Stimulated activated CD8-positive, alpha-beta memory T cell treated with anti-CD3 and anti-CD28 coated beads, Interleukin-15, amount 100 ng/mL, for 1 hour (primary cell): ENCODE data around the gene FOXL3.
"Not testable (repeated sequence)": the region's sequence is repeated elsewhere in the genome, so short reads cannot be mapped to it uniquely, and the experiment has no call there.

Source experiments
- DNase-seq: peaks from one replicate; pipeline ENCODE4 v3.0.0-alpha.2; 2020; ENCODE audit warnings: low read depth

The FOXL3 gene

GRCh38 chr7:255038-255435 is 34.9 kb upstream of the FOXL3 start:
- DNase-seq = no peak

GRCh38 chr7:255721-256361 is 34.1 kb upstream of the FOXL3 start:
- DNase-seq = no peak

- no peak for DNase-seq
Measured at GRCh38 chr7:256461-256940, 33.5 kb upstream of the FOXL3 start.

DNA sequence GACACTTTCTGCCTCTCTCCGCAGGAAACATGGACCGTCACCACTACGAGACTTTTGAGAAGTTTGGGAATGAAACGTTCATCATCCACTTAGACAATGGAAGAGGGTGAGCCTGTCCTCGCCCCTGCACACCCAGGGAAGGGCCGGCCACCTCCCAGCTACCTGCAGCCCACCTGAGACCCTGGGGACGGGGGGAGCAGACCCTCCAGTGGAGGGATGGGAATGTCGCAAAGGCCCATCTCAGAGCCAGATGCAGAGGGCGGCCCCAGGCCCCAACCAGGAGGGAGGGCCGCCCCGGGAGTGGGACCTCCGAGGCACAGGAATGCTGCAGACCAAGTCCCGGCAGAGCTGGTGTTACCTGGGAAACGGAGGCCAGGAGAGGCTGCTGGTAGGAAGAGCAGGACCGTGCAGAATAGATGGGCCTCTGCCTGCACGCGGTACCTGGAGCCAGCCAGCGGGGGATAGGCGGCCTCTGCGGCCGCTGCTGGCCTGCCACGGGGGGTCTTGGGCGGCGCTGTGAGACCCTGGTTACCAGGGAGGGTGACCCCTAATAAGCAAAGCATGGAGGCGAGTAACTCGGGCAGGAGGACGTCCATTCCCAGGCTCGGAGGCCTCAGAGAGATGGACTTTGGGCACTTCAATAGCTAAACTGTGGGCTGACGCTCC is 32.9 kb upstream of the FOXL3 start:
- no peak for DNase-seq

GRCh38 chr7:257647-257992 is 32.4 kb upstream of the FOXL3 start:
- no peak for DNase-seq

DNA sequence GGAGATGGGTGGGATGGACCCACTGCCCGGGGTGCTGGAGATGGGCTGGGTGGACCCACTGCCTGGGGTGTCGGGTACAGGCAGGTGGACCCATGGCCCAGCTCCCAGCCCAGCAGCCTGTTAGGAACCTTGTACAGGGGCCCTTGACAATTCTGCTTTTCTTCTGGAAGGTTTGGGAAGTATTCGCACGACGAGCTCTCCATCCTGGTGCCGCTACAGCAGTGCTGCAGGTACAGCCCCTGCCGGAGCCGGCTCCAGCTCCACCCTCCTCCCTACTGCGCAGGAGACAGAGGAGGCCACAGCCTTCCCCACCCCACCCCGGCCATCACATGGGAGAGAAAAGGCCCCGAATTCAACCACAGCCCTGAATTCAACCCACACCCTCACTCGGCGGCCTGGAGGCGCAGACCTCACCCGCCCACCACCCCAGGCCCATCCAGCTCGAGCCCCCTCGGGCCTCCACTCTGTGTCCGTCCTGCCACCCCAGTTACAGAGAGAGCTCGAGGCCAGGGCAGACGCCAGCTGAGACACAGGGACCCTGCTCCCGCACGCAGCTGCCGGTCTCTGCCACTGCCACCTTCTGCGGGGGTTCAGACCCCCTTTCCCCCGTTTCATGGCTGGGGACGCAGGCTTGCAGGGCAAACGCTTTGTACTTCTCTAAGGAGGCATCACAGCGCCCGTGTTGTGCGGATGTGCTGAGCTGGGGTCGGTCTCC is 31.3 kb upstream of the FOXL3 start:
- DNase-seq = no peak

GRCh38 chr7:259191-259505 is 30.8 kb upstream of the FOXL3 start:
- DNase-seq = no peak

DNA sequence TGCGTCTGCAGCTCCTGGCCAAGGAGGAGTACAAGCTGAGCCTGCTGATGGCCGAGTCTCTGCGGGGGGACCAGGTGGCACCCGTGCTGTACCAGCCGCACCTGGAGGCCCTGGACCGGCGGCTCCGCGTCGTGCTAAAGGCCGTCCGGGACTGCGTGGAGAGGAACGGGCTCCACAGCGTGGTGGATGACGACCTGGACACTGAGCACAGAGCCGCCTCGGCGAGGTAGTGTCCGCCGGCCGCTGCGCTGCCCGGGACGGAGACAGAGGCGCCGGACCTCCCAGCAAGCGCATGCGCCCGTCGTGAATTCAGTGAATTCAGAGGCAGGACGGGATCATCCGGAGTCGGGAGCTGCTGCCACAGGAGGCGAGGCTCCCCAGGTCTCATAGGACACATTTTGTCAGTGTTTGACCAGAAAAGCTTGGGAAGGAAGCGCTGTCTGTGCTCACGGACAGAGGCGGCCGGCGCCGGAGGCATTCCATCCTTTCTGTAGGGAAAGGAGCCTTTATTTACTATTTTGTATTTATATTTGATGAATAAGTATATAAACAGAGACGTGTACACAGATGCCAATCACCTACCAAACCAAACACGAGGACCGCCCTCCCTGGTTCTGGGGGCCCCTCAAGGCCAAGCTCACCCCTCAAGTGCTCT is 30.1 kb upstream of the FOXL3 start:
- no peak for DNase-seq

GRCh38 chr7:260441-261281 is 29.3 kb upstream of the FOXL3 start:
- DNase-seq = no peak

DNA sequence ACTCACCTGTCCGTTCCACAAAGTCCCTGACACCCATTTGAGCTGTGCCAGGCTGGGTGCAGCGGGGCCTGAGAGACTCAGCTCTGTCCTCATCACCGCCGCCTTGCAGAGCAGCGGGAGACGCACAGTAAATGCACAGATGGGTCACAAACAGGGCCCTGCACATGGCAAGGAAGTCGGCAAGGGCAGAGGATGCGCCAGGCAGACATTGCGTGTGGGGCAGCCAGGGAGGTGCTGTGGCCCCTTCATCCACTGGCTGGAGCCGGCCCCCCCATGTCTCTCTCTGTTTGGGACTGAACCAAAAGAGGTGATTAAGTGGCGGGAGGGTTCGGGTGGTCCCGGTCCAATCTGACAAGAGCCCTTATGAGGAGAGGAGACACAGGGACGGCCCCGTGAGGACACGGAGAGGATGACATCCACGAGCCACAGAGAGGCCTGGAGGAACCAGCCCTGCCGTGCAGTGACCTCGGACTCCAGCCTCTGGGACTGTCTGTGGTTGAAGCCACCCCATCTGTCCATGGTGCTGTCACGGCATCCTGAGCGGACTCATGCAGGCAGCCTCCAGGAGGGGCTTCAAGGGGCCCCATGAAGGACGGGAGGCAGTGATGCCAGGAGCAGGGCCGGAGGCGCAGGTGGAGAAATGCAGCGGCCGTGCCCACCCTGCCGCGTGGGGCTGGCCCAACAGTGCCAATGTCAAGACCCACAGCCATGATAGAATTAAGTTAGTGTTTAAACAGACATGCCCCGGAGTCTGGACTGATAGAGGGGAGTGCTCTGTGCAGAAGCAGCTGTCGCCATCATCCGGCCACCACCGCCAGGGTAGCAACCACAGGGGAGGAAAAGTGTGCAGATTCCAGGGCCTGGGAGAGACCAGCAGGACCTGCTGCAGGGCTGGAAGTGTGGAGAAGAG is 28.4 kb upstream of the FOXL3 start:
- DNase-seq = no peak

- DNase-seq = no peak
Measured at GRCh38 chr7:262251-262572, 27.8 kb upstream of the FOXL3 start.

GRCh38 chr7:262631-263311 is 27.2 kb upstream of the FOXL3 start:
- not testable (repeated sequence) for DNase-seq

DNA sequence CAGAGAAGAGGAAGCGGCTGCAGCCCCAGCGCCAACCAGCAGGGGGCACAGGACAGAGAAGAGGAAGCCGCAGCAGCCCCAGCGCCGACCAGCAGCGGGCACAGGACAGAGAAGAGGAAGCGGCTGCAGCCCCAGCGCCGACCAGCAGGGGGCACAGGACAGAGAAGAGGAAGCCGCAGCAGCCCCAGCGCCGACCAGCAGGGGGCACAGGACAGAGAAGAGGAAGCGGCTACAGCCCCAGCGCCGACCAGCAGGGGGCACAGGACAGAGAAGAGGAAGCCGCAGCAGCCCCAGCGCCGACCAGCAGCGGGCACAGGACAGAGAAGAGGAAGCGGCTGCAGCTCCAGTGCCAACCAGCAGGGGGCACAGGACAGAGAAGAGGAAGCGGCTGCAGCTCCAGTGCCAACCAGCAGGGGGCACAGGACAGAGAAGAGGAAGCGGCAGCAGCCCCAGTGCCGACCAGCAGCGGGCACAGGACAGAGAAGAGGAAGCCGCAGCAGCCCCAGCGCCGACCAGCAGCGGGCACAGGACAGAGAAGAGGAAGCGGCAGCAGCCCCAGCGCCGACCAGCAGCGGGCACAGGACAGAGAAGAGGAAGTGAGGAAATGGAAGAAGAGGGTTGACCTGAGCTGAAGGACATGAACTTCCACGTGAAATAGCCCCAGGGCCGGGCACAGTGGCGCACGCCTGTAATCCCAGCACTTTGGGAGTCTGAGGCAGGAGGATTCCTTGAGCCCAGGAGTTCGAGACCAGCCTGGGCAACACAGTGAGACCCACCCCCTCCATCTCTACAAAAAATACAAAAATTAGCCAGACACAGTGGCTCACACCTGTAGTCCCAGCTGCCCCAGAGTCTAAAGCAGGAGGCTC is 26.3 kb upstream of the FOXL3 start:
- DNase-seq = not testable (repeated sequence)

DNA sequence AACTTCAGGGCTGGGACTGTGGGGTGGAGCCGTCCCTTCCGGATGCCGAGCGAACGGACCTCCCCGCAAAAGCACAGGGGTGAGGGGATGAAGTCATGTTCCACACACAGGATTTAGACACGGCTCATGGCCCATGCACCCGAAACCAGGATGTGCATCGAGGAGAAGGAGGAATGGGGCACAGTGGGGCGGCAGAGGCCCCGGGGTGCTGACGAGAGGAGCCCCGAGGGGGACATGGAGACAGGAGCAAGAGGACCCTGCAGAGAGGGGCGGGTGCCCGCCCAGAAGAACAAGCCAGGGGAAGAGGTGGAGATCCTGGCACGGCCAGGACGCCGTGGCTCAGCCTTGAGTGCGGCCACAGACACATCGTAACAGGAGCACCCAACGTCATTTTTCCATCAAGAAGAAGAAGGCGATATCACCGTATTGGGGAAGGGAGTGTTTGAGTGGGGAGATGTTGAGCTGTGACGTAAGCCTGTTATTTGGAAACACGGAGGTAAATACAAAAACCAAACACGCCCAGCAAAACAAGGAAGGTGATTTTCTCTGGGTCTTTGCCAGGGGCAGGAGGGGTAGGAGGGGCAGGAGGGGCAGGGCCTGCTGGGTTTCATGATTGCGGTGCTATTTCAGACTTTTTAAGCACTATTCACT is 25.3 kb upstream of the FOXL3 start:
- no peak for DNase-seq

- no peak for DNase-seq
Measured at GRCh38 chr7:265192-265997, 24.6 kb upstream of the FOXL3 start.

GRCh38 chr7:265998-266850 is 23.7 kb upstream of the FOXL3 start:
- DNase-seq = no peak
